Right renal cortex interstitium (tissue), 3 donors: ENCODE results near the gene TASP1. TPM values are rescaled to one million over a fixed set of nuclear protein-coding genes. Genes with fewer than 3 reads are reported as not detected.
"Not testable (repeated sequence)": the region's sequence is repeated elsewhere in the genome, so short reads cannot be mapped to it uniquely, and the experiment has no call there.

Experiments
- DNase-seq, 3 donors: peaks; one replicate each; pipeline ENCODE4 v3.0.0-alpha.2; 2013; ENCODE audit warnings: low read depth in 3 of 3, low spot score in 2 of 3
- polyA plus RNA-seq, 3 donors: library from polyadenylated mRNA; unstranded; fragments of 120-200 nt; gene quantifications; one replicate each; pipeline ENCODE4 v1.2.1, GENCODE V29; 2013; ENCODE audit not compliant: insufficient read length in 3 of 3

The TASP1 gene, protein sequence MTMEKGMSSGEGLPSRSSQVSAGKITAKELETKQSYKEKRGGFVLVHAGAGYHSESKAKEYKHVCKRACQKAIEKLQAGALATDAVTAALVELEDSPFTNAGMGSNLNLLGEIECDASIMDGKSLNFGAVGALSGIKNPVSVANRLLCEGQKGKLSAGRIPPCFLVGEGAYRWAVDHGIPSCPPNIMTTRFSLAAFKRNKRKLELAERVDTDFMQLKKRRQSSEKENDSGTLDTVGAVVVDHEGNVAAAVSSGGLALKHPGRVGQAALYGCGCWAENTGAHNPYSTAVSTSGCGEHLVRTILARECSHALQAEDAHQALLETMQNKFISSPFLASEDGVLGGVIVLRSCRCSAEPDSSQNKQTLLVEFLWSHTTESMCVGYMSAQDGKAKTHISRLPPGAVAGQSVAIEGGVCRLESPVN
- polyA plus RNA-seq = 10 to 100 TPM; 13.0 to 17.0 (median 13.8) TPM

DNA sequence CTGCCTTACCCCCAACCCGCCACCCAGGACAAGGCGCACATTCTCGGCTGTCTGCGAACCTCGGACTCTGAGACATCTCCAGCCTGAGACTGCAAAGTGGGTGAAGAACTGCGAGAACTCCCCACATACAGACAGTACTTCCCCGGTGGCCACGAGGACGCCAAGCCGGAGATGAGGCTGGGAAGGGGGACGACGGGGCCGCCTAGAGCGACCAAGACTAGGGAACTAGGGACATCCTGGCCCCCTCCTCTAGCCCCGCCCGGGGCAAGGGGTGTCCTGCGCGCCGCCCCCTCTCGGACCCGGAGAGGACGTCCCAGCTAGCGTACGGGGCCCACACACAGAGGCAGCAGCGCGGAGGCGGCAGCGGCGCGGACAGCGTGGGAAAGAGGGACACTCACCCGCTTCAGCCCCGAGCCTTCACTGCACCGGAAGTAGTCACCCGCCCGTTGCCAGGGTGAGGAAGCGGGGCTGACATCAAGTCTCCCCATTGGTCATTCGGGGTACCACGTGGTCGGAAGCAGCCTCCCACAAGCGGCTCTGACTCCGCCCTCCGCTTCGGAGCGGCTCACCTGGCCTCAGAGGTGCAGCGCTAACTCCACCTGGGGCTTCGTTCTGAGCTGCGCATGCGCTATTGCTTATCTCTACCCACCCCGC is at the start of gene TASP1:
TSS of gene TASP1 (minus strand) at position 437 of the 654 bp plus-strand sequence. CDS start 8,854 bp downstream, outside the sequence.
- peak; percentile 85 to 95 (median 89) for DNase-seq

GRCh38 chr20:13687815-13688214 is 49.1 kb upstream of the TASP1 start:
- DNase-seq = no peak

DNA sequence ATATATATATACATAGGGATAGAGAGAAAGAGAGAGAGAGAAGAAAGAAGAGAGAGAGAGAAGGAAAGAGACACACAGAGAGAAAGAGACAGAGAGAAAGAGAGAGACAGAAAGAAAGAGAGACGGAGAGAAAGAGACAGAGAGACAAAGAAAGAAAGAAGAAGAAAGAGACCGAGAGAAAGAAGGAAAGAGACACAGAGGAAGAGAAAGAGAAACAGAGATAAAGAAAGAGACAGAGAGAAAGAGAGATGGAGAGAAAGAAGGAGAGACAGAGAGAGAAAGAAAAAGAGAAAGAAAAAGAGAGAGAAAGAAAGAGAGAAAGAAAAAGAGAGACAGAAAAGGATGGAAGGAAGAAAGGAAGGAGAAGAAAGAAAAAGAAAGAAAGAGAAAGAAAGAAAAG is 46.9 kb upstream of the TASP1 start:
- no peak for DNase-seq

- DNase-seq = no peak
Observed at GRCh38 chr20:13684566-13685222, 46.0 kb upstream of the TASP1 start.

GRCh38 chr20:13683833-13684232 is 45.1 kb upstream of the TASP1 start:
- no peak for DNase-seq

GRCh38 chr20:13681248-13682125 is 42.8 kb upstream of the TASP1 start:
- no peak for DNase-seq

- DNase-seq = no peak
Observed at GRCh38 chr20:13678944-13679343, 40.2 kb upstream of the TASP1 start.

DNA sequence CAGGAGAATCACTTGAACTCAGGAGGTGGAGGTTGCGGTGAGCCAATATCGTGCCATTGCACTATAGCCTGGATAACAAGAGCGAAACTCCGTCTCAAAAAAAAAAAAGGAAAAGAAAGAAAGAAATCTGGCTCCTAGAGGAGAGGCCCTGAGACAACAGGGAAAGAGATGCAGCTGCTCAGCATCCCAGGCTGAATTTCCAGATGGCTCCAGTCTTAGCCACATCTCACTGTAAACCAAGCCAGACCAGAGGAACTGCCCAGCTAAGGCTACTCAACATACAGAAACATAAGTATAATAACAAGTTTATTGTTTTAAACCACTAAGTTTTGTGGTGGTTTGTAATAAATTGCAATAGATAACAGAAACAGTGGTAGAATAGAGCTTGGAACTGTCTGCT is 38.5 kb upstream of the TASP1 start:
- DNase-seq = no peak

DNA sequence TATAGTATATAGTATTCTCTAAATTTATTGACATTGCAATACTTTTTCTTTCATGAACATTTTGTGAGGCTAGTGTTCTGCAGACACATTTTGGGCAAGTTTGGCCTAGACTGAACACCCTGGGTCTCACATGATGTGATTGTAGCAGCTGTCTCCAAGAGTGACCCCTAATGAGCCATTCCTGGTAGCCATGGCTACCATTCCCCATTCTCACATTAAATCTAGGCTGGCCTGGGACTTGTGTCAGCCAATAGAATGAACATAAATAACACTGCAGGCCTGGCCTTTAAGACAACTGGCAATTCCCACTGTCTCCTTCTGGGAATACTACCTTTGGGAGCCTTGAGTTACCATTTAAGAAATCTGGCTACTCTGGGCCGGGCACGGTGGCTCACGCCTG is 38.0 kb upstream of the TASP1 start:
- DNase-seq = no peak

GRCh38 chr20:13672690-13673089 is 34.0 kb upstream of the TASP1 start:
- no peak for DNase-seq

GRCh38 chr20:13671916-13672378 is 33.2 kb upstream of the TASP1 start:
- DNase-seq = no peak

DNA sequence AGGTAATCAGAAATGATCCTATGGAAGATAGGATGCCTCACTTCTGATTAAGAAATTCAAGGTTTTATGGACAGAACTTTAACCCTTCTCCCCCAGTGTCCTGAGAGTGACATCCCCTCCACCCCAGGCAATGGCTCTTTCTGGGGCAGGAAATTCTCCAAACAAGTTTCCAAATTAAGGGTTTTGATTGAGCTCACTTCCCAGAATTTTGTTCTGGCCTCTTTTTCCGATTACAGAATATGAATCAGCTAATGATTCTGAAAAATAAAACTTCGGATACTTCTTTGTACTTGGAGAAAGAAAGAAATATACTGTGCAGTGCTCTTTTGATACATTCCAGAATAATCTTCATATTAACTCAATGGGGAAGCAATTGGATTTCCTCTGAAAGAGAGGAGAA is 32.8 kb upstream of the TASP1 start:
- no peak for DNase-seq

DNA sequence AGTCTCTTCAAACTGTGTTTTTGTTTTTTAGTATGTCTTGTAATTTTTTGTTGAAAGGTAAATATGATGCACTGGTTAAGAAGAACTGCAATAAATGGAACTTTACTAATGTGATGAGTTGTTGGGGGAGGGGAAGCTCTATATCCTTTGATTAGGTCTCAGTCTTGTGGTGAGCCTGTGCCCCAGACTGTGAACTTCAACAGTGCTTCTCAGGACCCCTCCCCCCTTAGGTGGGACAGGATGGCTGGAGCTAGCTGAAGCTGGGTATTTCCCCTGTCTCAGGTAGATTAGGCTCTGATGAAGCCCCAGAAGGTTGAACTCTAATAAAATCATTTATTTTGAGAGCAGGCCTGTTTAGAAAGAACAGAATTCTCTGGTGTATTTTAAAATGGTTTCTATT is 31.4 kb upstream of the TASP1 start:
- DNase-seq = no peak

GRCh38 chr20:13665709-13666395 is 27.1 kb upstream of the TASP1 start:
- DNase-seq = no peak

GRCh38 chr20:13661070-13661685 is 22.4 kb upstream of the TASP1 start:
- DNase-seq = no peak

DNA sequence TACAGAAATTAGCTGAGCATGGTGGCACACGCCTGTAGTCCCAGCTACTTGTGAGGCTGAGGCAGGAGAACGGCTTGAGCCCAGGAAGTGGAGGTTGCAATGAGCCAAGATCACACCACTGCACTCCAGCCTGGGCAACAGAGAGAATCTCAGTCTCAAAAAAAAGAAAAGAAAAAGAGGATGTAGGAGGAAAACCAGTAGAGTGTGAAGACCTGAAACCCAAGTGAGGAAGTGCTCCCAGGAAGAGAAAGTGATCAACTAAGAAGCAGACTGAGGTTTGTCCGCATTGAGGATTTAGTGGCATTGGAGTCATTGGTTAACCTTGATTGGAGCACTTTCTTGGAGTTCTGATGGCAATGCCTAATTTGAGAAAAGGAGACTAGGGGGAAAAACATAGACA is 20.6 kb upstream of the TASP1 start:
- DNase-seq = no peak

DNA sequence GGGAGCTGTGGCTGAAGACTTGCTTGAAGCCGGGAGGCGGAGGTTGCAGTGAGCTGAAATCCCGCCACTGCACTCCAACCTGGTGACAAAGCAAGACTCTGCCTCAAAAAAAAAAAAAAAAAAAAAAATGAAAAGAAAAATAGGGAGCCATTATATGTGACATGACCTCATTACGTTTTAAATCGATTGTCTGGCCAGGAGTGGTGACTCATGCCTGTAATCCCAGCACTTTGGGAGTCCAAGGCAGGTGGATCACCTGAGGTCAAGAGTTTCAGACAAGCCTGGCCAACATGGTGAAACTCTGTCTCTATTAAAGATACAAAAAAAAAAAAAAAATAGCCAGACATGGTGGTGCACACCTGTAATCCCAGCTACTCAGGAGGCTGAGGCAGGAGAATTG is 19.3 kb upstream of the TASP1 start:
- DNase-seq = not testable (repeated sequence)

- no peak for DNase-seq
Observed at GRCh38 chr20:13656721-13657368, 18.1 kb upstream of the TASP1 start.

DNA sequence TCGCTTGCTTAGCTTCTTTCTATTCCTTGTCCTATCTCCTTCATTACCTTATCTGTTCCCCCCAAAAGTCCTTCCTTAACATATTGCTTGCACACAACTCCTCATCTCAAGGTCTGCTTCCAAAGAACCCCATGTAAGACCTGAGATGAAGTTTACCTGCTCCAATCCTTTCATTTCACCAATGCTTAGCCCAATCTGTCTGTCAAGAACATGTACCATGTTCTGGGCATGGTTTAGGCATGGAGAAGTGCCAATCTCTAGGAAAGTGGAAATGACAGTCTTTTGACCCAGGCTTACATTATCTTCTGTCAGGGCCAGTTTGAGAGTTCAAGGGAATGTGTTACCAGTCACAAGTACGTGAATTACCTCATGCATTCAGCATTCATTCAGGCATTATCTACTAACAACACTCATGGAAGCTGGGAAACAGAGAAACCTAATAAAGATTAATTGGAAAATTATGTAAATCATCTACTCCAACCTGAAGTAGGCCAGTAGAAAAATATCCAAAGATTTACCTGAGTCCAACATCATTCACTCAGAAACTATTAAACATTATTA is 15.8 kb upstream of the TASP1 start:
- no peak for DNase-seq
